WTC11 (cell line): ENCODE data around the gene MIER3. TPM values are rescaled to one million over a fixed set of nuclear protein-coding genes. Genes with fewer than 3 reads are reported as not detected.

Experiments
- ATAC-seq: fragments of 200-7000 bp; cut with Tn5 transposase; 2 replicates; pipeline ENCODE4 v1.10.0; 2021; ENCODE audit warnings: mild to moderate bottlenecking, moderate library complexity
- CTCF ChIA-PET: fragments of 300-600 bp; sonication (Branson Sonifier 250); formaldehyde crosslinking; loops from one replicate; lab custom pipeline; 2021; ENCODE audit warnings: antibody characterized with exemption; lab: Charles Lee
- POLR2A ChIA-PET: fragments of 350-600 bp; sonication (Branson Sonifier 250); formaldehyde crosslinking; loops from one replicate; lab custom pipeline; 2021; ENCODE audit warnings: antibody characterized with exemption; lab: Charles Lee
- DNase-seq: peaks from one replicate; pipeline ENCODE4 v3.0.0; 2021; ENCODE audit warnings: low spot score
- H3K27ac Mint-ChIP-seq: 2 replicates; pipeline ENCODE4 v1.8.0; 2021; ENCODE audit warnings: mixed read lengths
- H3K27me3 Mint-ChIP-seq: 2 replicates; pipeline ENCODE4 v1.8.0; 2021; ENCODE audit warnings: low read depth, mild to moderate bottlenecking, moderate library complexity, mixed read lengths
- H3K36me3 Mint-ChIP-seq: 2 replicates; pipeline ENCODE4 v1.8.0; 2021; ENCODE audit warnings: mixed read lengths
- H3K4me1 Mint-ChIP-seq: 2 replicates; pipeline ENCODE4 v1.8.0; 2022; ENCODE audit warnings: mixed read lengths
- H3K4me3 Mint-ChIP-seq: 2 replicates; pipeline ENCODE4 v1.8.0; 2021; ENCODE audit warnings: mild to moderate bottlenecking, moderate library complexity, mixed read lengths
- H3K9me3 Mint-ChIP-seq: 2 replicates; pipeline ENCODE4 v1.8.0; 2021; ENCODE audit warnings: mixed read lengths
- ATF3 ChIP-seq: sonication (generic); formaldehyde crosslinking; conservative IDR thresholded peaks from 2 replicates; pipeline ENCODE4 v1.8.1; 2022; ENCODE audit warnings: mild to moderate bottlenecking, missing genetic modification reagents
- ATF6 ChIP-seq: sonication (generic); formaldehyde crosslinking; IDR thresholded peaks from 2 replicates; pipeline ENCODE4 v1.8.1; 2023; ENCODE audit warnings: mild to moderate bottlenecking, missing genetic modification reagents
- CREB1 ChIP-seq: sonication (generic); formaldehyde crosslinking; IDR thresholded peaks from 2 replicates; pipeline ENCODE4 v1.8.0; 2023; ENCODE audit warnings: mild to moderate bottlenecking, missing genetic modification reagents
- ERG ChIP-seq: fragments of 250-450 bp; sonication (Bioruptor Pico); IDR thresholded peaks from 2 replicates; pipeline ENCODE4 v1.8.0; 2021; ENCODE audit warnings: mild to moderate bottlenecking
- ESRRA ChIP-seq: sonication (generic); formaldehyde crosslinking; IDR thresholded peaks from 2 replicates; pipeline ENCODE4 v1.8.1; 2022; ENCODE audit warnings: mild to moderate bottlenecking, missing genetic modification reagents, borderline replicate concordance
- FOXP4 ChIP-seq: sonication (generic); formaldehyde crosslinking; IDR thresholded peaks from 2 replicates; pipeline ENCODE4 v1.8.0; 2022; ENCODE audit warnings: mild to moderate bottlenecking, missing genetic modification reagents
- GABPB1 ChIP-seq: sonication (generic); formaldehyde crosslinking; IDR thresholded peaks from 2 replicates; pipeline ENCODE4 v1.8.1; 2023; ENCODE audit warnings: mild to moderate bottlenecking, missing genetic modification reagents
- IRF1 ChIP-seq: sonication (generic); formaldehyde crosslinking; IDR thresholded peaks from 2 replicates; pipeline ENCODE4 v1.8.0; 2023; ENCODE audit warnings: missing genetic modification reagents
- KAT7 ChIP-seq: sonication (generic); formaldehyde crosslinking; IDR thresholded peaks from 2 replicates; pipeline ENCODE4 v1.8.1; 2023; ENCODE audit warnings: missing genetic modification reagents, mild to moderate bottlenecking, borderline replicate concordance
- NFE2L1 ChIP-seq: sonication (generic); formaldehyde crosslinking; IDR thresholded peaks from 2 replicates; pipeline ENCODE4 v1.8.1; 2023; ENCODE audit warnings: missing genetic modification reagents
- NR2C2 ChIP-seq: sonication (generic); formaldehyde crosslinking; IDR thresholded peaks from 2 replicates; pipeline ENCODE4 v1.8.0; 2022; ENCODE audit warnings: mild to moderate bottlenecking, missing genetic modification reagents
- NR3C1 ChIP-seq: sonication (generic); formaldehyde crosslinking; conservative IDR thresholded peaks from 2 replicates; pipeline ENCODE4 v1.8.1; 2023; ENCODE audit warnings: low read depth, mild to moderate bottlenecking, missing genetic modification reagents
- SOX15 ChIP-seq: fragments of 250-450 bp; sonication (Bioruptor Pico); IDR thresholded peaks from 2 replicates; pipeline ENCODE4 v1.9.0; 2021; ENCODE audit warnings: mild to moderate bottlenecking
- TEAD1 ChIP-seq: sonication (generic); formaldehyde crosslinking; IDR thresholded peaks from 2 replicates; pipeline ENCODE4 v1.8.0; 2022; ENCODE audit warnings: mild to moderate bottlenecking, missing genetic modification reagents
- USF1 ChIP-seq: sonication (generic); formaldehyde crosslinking; IDR thresholded peaks from 2 replicates; pipeline ENCODE4 v1.8.0; 2022; ENCODE audit warnings: mild to moderate bottlenecking, missing genetic modification reagents
- ZNF121 ChIP-seq: sonication (generic); formaldehyde crosslinking; IDR thresholded peaks from 2 replicates; pipeline ENCODE4 v1.8.0; 2023; ENCODE audit warnings: missing genetic modification reagents
- ZNF232 ChIP-seq: sonication (generic); formaldehyde crosslinking; IDR thresholded peaks from 2 replicates; pipeline ENCODE4 v1.8.0; 2022; ENCODE audit warnings: mild to moderate bottlenecking, missing genetic modification reagents
- ZNF317 ChIP-seq: sonication (generic); formaldehyde crosslinking; IDR thresholded peaks from 2 replicates; pipeline ENCODE4 v1.8.1; 2023; ENCODE audit warnings: low read depth, mild to moderate bottlenecking, moderate library complexity, missing genetic modification reagents, borderline replicate concordance
- ZNF416 ChIP-seq: fragments of 250-450 bp; sonication (Bioruptor Pico); IDR thresholded peaks from 2 replicates; pipeline ENCODE4 v1.9.0; 2021; ENCODE audit warnings: mild to moderate bottlenecking, inconsistent platforms
- ZSCAN18 ChIP-seq: fragments of 250-450 bp; sonication (Bioruptor Pico); IDR thresholded peaks from 2 replicates; pipeline ENCODE4 v2.1.2; 2022; ENCODE audit warnings: mild to moderate bottlenecking, moderate library complexity
- total RNA-seq: library from RNA; stranded (reverse); gene quantifications from 3 replicates; pipeline ENCODE4 v1.2.3, GENCODE V29; 2021

The MIER3 gene
- total RNA-seq, 1 experiment from 2014 or later, result 27.8 TPM

- no peak for TF ChIP-seq ZNF232
- TF ChIP-seq FOXP4 (CRISPR knock-in tag), result no peak
- no peak for TF ChIP-seq NFE2L1 (CRISPR knock-in tag)
- TF ChIP-seq USF1, result no peak
- TF ChIP-seq SOX15 (CRISPR knock-in tag), result no peak
- TF ChIP-seq ATF3, result no peak
- TF ChIP-seq IRF1 (CRISPR knock-in tag), result no peak
- no peak for TF ChIP-seq GABPB1 (CRISPR knock-in tag)
- TF ChIP-seq CREB1 (CRISPR knock-in tag), result no peak
- TF ChIP-seq ZNF317 (CRISPR knock-in tag), result no peak
- TF ChIP-seq ZNF416 (CRISPR knock-in tag), result no peak
- TF ChIP-seq ERG (CRISPR knock-in tag), result no peak
- TF ChIP-seq TEAD1 (CRISPR knock-in tag), result no peak
- TF ChIP-seq NR2C2 (CRISPR knock-in tag), result no peak
- TF ChIP-seq, all 79 proteins: peak for 0
- no peak for ATAC-seq
- no peaks in the 10 kb centered on the region for H3K36me3 Mint-ChIP-seq
- H3K27ac Mint-ChIP-seq, result no peak overlapping the region
- H3K4me1 Mint-ChIP-seq, result no peaks in the 10 kb centered on the region
- CTCF ChIA-PET, result no interaction called here
- no peaks in the 10 kb centered on the region for H3K27me3 Mint-ChIP-seq
- no peak overlapping the region for H3K4me3 Mint-ChIP-seq
- POLR2A ChIA-PET, result no interaction called here
- no peaks in the 10 kb centered on the region for H3K9me3 Mint-ChIP-seq
- no peak for DNase-seq
These were observed 11.3 kb upstream of the MIER3 start for GRCh38 chr5:56963246-56963645.

GRCh38 chr5:56962286-56962685 is 10.4 kb upstream of the MIER3 start:
- no peaks in the 10 kb centered on the region for H3K9me3 Mint-ChIP-seq
- H3K27me3 Mint-ChIP-seq, result no peaks in the 10 kb centered on the region
- ATAC-seq, result no peak
- TF ChIP-seq ZNF121 (no peak), ERG (CRISPR knock-in tag) (no peak), ZSCAN18 (CRISPR knock-in tag) (no peak), ESRRA (CRISPR knock-in tag) (no peak), ATF6 (no peak), KAT7 (CRISPR knock-in tag) (no peak), NR3C1 (CRISPR knock-in tag) (no peak)
- TF ChIP-seq, all 79 proteins: peak for 0
- Mint-ChIP-seq H3K36me3 (no peaks in the 10 kb centered on the region), H3K4me3 (no peak overlapping the region), H3K4me1 (peaks cover 6% of the 10 kb centered on the region), H3K27ac (no peak overlapping the region)
- CTCF ChIA-PET, result no interaction called here
- POLR2A ChIA-PET, result no interaction called here
- DNase-seq, result no peak
